H1 (cell line): ENCODE results near the gene ZNF385B. TPM values are rescaled to one million over a fixed set of nuclear protein-coding genes. Genes with fewer than 3 reads are reported as not detected.

Source experiments
- CTCF ChIA-PET: fragments of 300-600 bp; sonication (Branson Sonifier 250); formaldehyde crosslinking; loops from one replicate; lab custom pipeline; 2021; ENCODE audit not compliant: partially characterized antibody; lab: Charles Lee
- POLR2A ChIA-PET: fragments of 300-600 bp; sonication (Branson Sonifier 250); formaldehyde crosslinking; loops from one replicate; lab custom pipeline; 2021; ENCODE audit warnings: inconsistent platforms; ENCODE audit not compliant: partially characterized antibody; lab: Charles Lee
- DNase-seq, 2 experiments: peaks; one replicate each; pipeline versions ENCODE4 v3.0.0 to v3.0.0-alpha.2; 2010 to 2022; ENCODE audit warnings: low spot score in 2 of 2, low read depth in 1 of 2, mixed read lengths in 1 of 2
- FAIRE-seq: peaks from 2 replicates; lab custom pipeline; 2011; peaks lifted over from hg19 to GRCh38; lab: Jason Lieb, UNC
- H2AFZ ChIP-seq: 2 replicates; pipeline ENCODE4 v1.8.1; 2012; ENCODE audit warnings: low read length, inconsistent platforms
- H2AK5ac ChIP-seq: 2 replicates; pipeline ENCODE4 v1.6.1; 2013; ENCODE audit warnings: low read depth, low read length
- H2BK120ac ChIP-seq: replicated peaks from 2 replicates; pipeline ENCODE3; 2013; ENCODE audit warnings: low read depth, low read length, inconsistent platforms
- H2BK12ac ChIP-seq: 2 replicates; pipeline ENCODE4 v1.6.1; 2013; ENCODE audit warnings: low read depth, low read length
- H2BK15ac ChIP-seq: 2 replicates; pipeline ENCODE4 v1.6.1; 2013; ENCODE audit warnings: low read length
- H2BK20ac ChIP-seq: 2 replicates; pipeline ENCODE4 v1.6.1; 2013; ENCODE audit warnings: low read length
- H2BK5ac ChIP-seq: 2 replicates; pipeline ENCODE4 v1.6.1; 2013; ENCODE audit warnings: low read depth, low read length
- H3K14ac ChIP-seq: 2 replicates; pipeline ENCODE4 v1.6.1; 2013; ENCODE audit warnings: inconsistent platforms; ENCODE audit not compliant: insufficient read length
- H3K18ac ChIP-seq: 2 replicates; pipeline ENCODE4 v1.6.1; 2013; ENCODE audit warnings: low read length; ENCODE audit errors: extremely low read depth
- H3K23ac ChIP-seq: 2 replicates; pipeline ENCODE4 v1.6.1; 2013; ENCODE audit warnings: inconsistent platforms; ENCODE audit not compliant: insufficient read length
- H3K23me2 ChIP-seq: 2 replicates; pipeline ENCODE4 v1.6.1; 2013; ENCODE audit warnings: low read depth, low read length
- H3K27ac ChIP-seq: 2 replicates; pipeline ENCODE4 v1.6.1; 2011; ENCODE audit warnings: low read depth, low read length, inconsistent platforms
- H3K27me3 ChIP-seq, 4 experiments: replicated peaks in 1 of 4; 1 replicate in 1 of 4; 2 replicates in 3 of 4; pipeline versions ENCODE4 v1.6.1 to v1.8.1; 2011 to 2013; ENCODE audit warnings: low read length in 3 of 4, mild to moderate bottlenecking in 3 of 4, inconsistent platforms in 2 of 4, mixed read lengths in 2 of 4, moderate library complexity in 1 of 4; ENCODE audit not compliant: control insufficient read depth in 3 of 4, insufficient read depth in 3 of 4; ENCODE audit errors: extremely low read depth in 1 of 4
- H3K36me3 ChIP-seq, 4 experiments: 2 replicates each; pipeline versions ENCODE4 v1.6.1 to v1.8.1; 2011 to 2013; ENCODE audit warnings: mild to moderate bottlenecking in 4 of 4, low read length in 3 of 4, moderate library complexity in 2 of 4, control low read depth in 1 of 4, inconsistent platforms in 1 of 4; ENCODE audit not compliant: insufficient read depth in 4 of 4, control insufficient read depth in 2 of 4
- H3K4ac ChIP-seq: replicated peaks from 2 replicates; pipeline ENCODE3; 2013; ENCODE audit warnings: low read length, low read depth, mixed read lengths, inconsistent platforms; ENCODE audit not compliant: insufficient read length
- H3K4me1 ChIP-seq, 4 experiments: replicated peaks in 1 of 4; 1 replicate in 1 of 4; 2 replicates in 3 of 4; pipeline versions ENCODE4 v1.6.1 to v1.8.1; 2011 to 2013; ENCODE audit warnings: low read length in 3 of 4, inconsistent platforms in 2 of 4, mixed read lengths in 1 of 4; ENCODE audit not compliant: insufficient read depth in 4 of 4, control insufficient read depth in 3 of 4
- H3K4me2 ChIP-seq, 2 experiments: 2 replicates each; pipeline versions ENCODE4 v1.6.1 to v1.8.1; 2011 to 2013; ENCODE audit warnings: low read depth in 2 of 2, low read length in 2 of 2, control low read depth in 1 of 2, inconsistent platforms in 1 of 2, mild to moderate bottlenecking in 1 of 2; ENCODE audit not compliant: insufficient read depth in 1 of 2
- H3K4me3 ChIP-seq, 4 experiments: fragments of 200-600, 300-600 bp in 1 of 4; sonication (generic), shearing (Covaris generic), sonication (Bioruptor Twin) in 1 of 4; 2 replicates each; pipeline versions ENCODE4 v1.5.1 to v1.8.1; 2011 to 2016; ENCODE audit warnings: low read length in 4 of 4, low read depth in 3 of 4, control low read depth in 2 of 4, inconsistent platforms in 2 of 4, mild to moderate bottlenecking in 2 of 4, mixed read lengths in 1 of 4, moderate library complexity in 1 of 4; ENCODE audit not compliant: insufficient read depth in 2 of 4; ENCODE audit errors: extremely low read depth in 1 of 4
- H3K56ac ChIP-seq: replicated peaks from 2 replicates; pipeline ENCODE3; 2013; ENCODE audit warnings: low read depth, mild to moderate bottlenecking, mixed read lengths, low read length, inconsistent platforms; ENCODE audit not compliant: insufficient read length
- H3K79me1 ChIP-seq: 2 replicates; pipeline ENCODE4 v1.6.1; 2013; ENCODE audit warnings: low read depth, low read length, control low read depth
- H3K79me2 ChIP-seq, 2 experiments: 2 replicates each; pipeline versions ENCODE4 v1.6.1 to v1.8.1; 2012 to 2013; ENCODE audit warnings: low read length in 2 of 2, mild to moderate bottlenecking in 2 of 2, inconsistent platforms in 1 of 2; ENCODE audit not compliant: insufficient read depth in 2 of 2, control insufficient read depth in 1 of 2
- H3K9ac ChIP-seq, 4 experiments: replicated peaks in 1 of 4; 1 replicate in 1 of 4; 2 replicates in 3 of 4; pipeline versions ENCODE4 v1.6.1 to v1.8.1; 2011 to 2013; ENCODE audit warnings: low read depth in 3 of 4, low read length in 3 of 4, control low read depth in 2 of 4, mild to moderate bottlenecking in 2 of 4, moderate library complexity in 2 of 4, inconsistent platforms in 1 of 4; ENCODE audit errors: extremely low read depth in 1 of 4
- H3K9me3 ChIP-seq, 2 experiments: 2 replicates each; pipeline versions ENCODE4 v1.6.1 to v1.8.1; 2012 to 2013; ENCODE audit warnings: mild to moderate bottlenecking in 2 of 2, moderate library complexity in 2 of 2, control low read depth in 1 of 2, inconsistent platforms in 1 of 2, low read depth in 1 of 2, low read length in 1 of 2, mixed read lengths in 1 of 2; ENCODE audit not compliant: insufficient read depth in 2 of 2
- H4K20me1 ChIP-seq, 2 experiments: replicated peaks in 1 of 2; 2 replicates each; pipeline versions ENCODE3 to v1.8.1; 2011 to 2013; ENCODE audit warnings: inconsistent platforms in 2 of 2, low read length in 2 of 2, mild to moderate bottlenecking in 1 of 2; ENCODE audit not compliant: insufficient read depth in 2 of 2, control insufficient read depth in 1 of 2
- H4K5ac ChIP-seq: 2 replicates; pipeline ENCODE4 v1.6.1; 2013; ENCODE audit warnings: low read length, low read depth, mixed read lengths, inconsistent platforms; ENCODE audit not compliant: insufficient read length
- H4K8ac ChIP-seq: 2 replicates; pipeline ENCODE4 v1.8.0; 2013; ENCODE audit warnings: mild to moderate bottlenecking, moderate library complexity, low read length, inconsistent platforms; ENCODE audit not compliant: insufficient read depth; ENCODE audit errors: extremely low read depth
- H4K91ac ChIP-seq: replicated peaks from 2 replicates; pipeline ENCODE3; 2013; ENCODE audit warnings: low read length, mixed read lengths, inconsistent platforms; ENCODE audit not compliant: insufficient read length
- ASH2L ChIP-seq: fragments of 200-600, 300-600 bp; sonication (generic); IDR thresholded peaks from one replicate; pipeline ENCODE4 v1.7.1; 2017; ENCODE audit warnings: low read length
- ATF3 ChIP-seq: IDR thresholded peaks from 2 replicates; pipeline ENCODE4 v1.6.1; 2011; ENCODE audit warnings: low read depth, mild to moderate bottlenecking, low read length; ENCODE audit not compliant: insufficient read depth
- CBX8 ChIP-seq: fragments of 300-800, 300-1000 bp; sonication (generic); IDR thresholded peaks from 2 replicates; pipeline ENCODE4 v1.7.1; 2016; ENCODE audit warnings: low read depth, low read length, borderline replicate concordance
- CEBPB ChIP-seq: IDR thresholded peaks from 2 replicates; pipeline ENCODE4 v1.6.1; 2012; ENCODE audit warnings: low read depth, low read length
- EP300 ChIP-seq, 2 experiments: IDR thresholded peaks; 1 replicate in 1 of 2; 2 replicates in 1 of 2; pipeline ENCODE4 v1.6.1; 2011 to 2012; ENCODE audit warnings: low read depth in 2 of 2, low read length in 2 of 2, mild to moderate bottlenecking in 2 of 2, borderline replicate concordance in 1 of 2, inconsistent platforms in 1 of 2, moderate library complexity in 1 of 2
- FOSL1 ChIP-seq: IDR thresholded peaks from 2 replicates; pipeline ENCODE4 v1.6.1; 2011; ENCODE audit warnings: mild to moderate bottlenecking, low read depth, low read length, moderate library complexity; ENCODE audit not compliant: insufficient read depth
- GABPA ChIP-seq: IDR thresholded peaks from 2 replicates; pipeline ENCODE4 v1.6.1; 2011; ENCODE audit warnings: mild to moderate bottlenecking, low read length, moderate library complexity, borderline replicate concordance; ENCODE audit not compliant: insufficient read depth
- KDM5A ChIP-seq: fragments of 200-600 bp; IDR thresholded peaks from 2 replicates; pipeline ENCODE4 v1.7.1; 2012; ENCODE audit warnings: mild to moderate bottlenecking, low read length, inconsistent platforms, mixed read lengths
- NRF1 ChIP-seq: IDR thresholded peaks from 2 replicates; pipeline ENCODE4 v1.6.1; 2011; ENCODE audit warnings: mild to moderate bottlenecking, low read depth, low read length, improper control_type of control experiment
- RNF2 ChIP-seq: fragments of 200-900, 300-1000 bp; sonication (generic); IDR thresholded peaks from 2 replicates; pipeline ENCODE4 v1.7.1; 2016; ENCODE audit warnings: borderline replicate concordance, low read depth, mild to moderate bottlenecking, antibody characterized with exemption, low read length; ENCODE audit not compliant: poor library complexity, severe bottlenecking; ENCODE audit errors: missing control alignments
- SIX5 ChIP-seq: IDR thresholded peaks from 2 replicates; pipeline ENCODE4 v1.6.1; 2011; ENCODE audit warnings: mild to moderate bottlenecking, low read depth, low read length
- SP2 ChIP-seq: IDR thresholded peaks from 2 replicates; pipeline ENCODE4 v1.6.1; 2012; ENCODE audit warnings: mild to moderate bottlenecking, low read length, inconsistent platforms
- SUZ12 ChIP-seq: fragments of 200-600 bp; sonication (generic); IDR thresholded peaks from 2 replicates; pipeline ENCODE4 v1.6.1; 2012; ENCODE audit warnings: mild to moderate bottlenecking, inconsistent platforms, low read length, moderate library complexity, mixed read lengths
- TEAD4 ChIP-seq: IDR thresholded peaks from 2 replicates; pipeline ENCODE4 v1.6.1; 2012; ENCODE audit warnings: low read depth, low read length, inconsistent platforms, mixed read lengths
- WGBS, 2 experiments: shearing (Covaris generic) in 1 of 2; methylation state at CpG; one replicate each; pipeline versions ENCODE4 v1.1.6 to v1.1.7; 2013 to 2015; ENCODE audit warnings: low lambda C conversion rate in 2 of 2, mixed read lengths in 2 of 2, inconsistent platforms in 1 of 2, low coverage in 1 of 2, missing lambda C conversion rate in 1 of 2; ENCODE audit not compliant: insufficient replicate concordance in 2 of 2, insufficient coverage in 1 of 2, insufficient read length in 1 of 2; ENCODE audit errors: extremely low coverage in 1 of 2, missing lambda C conversion rate in 1 of 2; 5-methylcytosine and 5-hydroxymethylcytosine counted together
- polyA plus RNA-seq, 7 experiments: library from polyadenylated mRNA; depleted of rRNA in 3 of 7; stranded (reverse) in 5 of 7; unstranded in 2 of 7; fragments of >200 nt in 5 of 7; fragments of 200-250 nt in 2 of 7; gene quantifications; 1 replicate in 5 of 7; 2 replicates in 1 of 7; 4 replicates in 1 of 7; pipeline versions ENCODE4 v1.2.1 to v1.2.3, GENCODE V29; 2011 to 2013; ENCODE audit warnings: missing spikeins in 2 of 7, mixed read lengths in 2 of 7
- total RNA-seq: library from RNA; stranded (reverse); fragmentation: NEBNext Ultra II Directional; extraction: Animal tissue kit (Norgen Biotek cat#: 25700); gene quantifications from 2 replicates; pipeline ENCODE4 v1.2.1, GENCODE V29; 2021

ZNF385B gene
- total and polyA plus RNA-seq, 2 of the 8 experiments (the other 6 are each of a cell fraction or from before 2014, with no cell fraction given) = 1.1 to 3.7 TPM

DNA sequence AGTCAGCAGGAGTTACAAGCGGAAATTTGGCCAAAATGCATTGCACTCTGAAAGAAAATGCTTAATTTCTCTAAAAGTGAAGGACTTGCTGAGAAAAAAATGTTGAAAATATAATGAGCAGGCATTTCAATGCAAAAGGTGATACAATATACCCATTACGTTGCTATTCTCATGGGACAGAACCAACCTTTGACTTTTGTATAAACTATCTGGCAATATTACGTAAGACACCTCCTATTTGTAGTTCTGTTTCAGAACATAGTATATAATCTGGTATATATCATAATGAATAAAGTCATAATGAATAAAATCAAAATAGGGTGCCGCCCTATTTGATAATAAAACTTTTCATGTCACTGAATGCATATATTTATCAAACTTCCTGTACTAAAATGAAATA lies 310.6 kb downstream of the ZNF385B start:
- Histone ChIP-seq H3K9ac (no peak overlapping the region), H4K8ac (no peak overlapping the region), H4K20me1 (no peaks in the 10 kb centered on the region), H3K23ac (no peak overlapping the region), H3K23me2 (no peaks in the 10 kb centered on the region), H2AK5ac (no peak overlapping the region), H3K4me2 (peak overlapping the region in 1 of 2 experiments; percentile 9; a peak in 1 of 4 replicates), H3K4me1 (peaks cover 2 to 10% (median 6%) of the 10 kb centered on the region in 4 experiments; a peak in 4 of 7 replicates), H3K27me3 (no peaks in the 10 kb centered on the region), H3K4ac (no peak overlapping the region), H2AFZ (no peak overlapping the region), H3K14ac (no peak overlapping the region), H3K27ac (no peak overlapping the region), H3K79me2 (no peaks in the 10 kb centered on the region), H3K9me3 (no peaks in the 10 kb centered on the region), H2BK15ac (no peak overlapping the region), H2BK120ac (no peak overlapping the region), H4K91ac (no peak overlapping the region), H2BK12ac (no peak overlapping the region), H3K79me1 (no peaks in the 10 kb centered on the region), H4K5ac (no peak overlapping the region), H3K18ac (no peak overlapping the region), H3K56ac (no peak overlapping the region), H2BK20ac (no peak overlapping the region), H3K4me3 (peak overlapping the region in 1 of 4 experiments; percentile 10; a peak in 1 of 8 replicates), H3K36me3 (no peaks in the 10 kb centered on the region), H2BK5ac (no peak overlapping the region)
- DNase-seq = no peak
- CTCF ChIA-PET = no interaction called here
- WGBS, 2 experiments = 61% methylated on average over 4 of the region's 4 CpGs; no CpG with 5 or more reads in 1 of the 2 experiments
- no peak for FAIRE-seq
- POLR2A ChIA-PET = no interaction called here
- no peak for TF ChIP-seq GABPA
- TF ChIP-seq ATF3 = no peak
- no peak for TF ChIP-seq CEBPB
- TF ChIP-seq NRF1 = no peak
- no peak for TF ChIP-seq SUZ12
- no peak for TF ChIP-seq RNF2
- no peak for TF ChIP-seq TEAD4
- TF ChIP-seq SP2 = no peak
- no peak for TF ChIP-seq KDM5A
- no peak for TF ChIP-seq FOSL1
- no peak for TF ChIP-seq EP300 (IDR thresholded peaks at IDR 0.05; ENCODE audit: borderline replicate concordance in 1 of 2, low read depth in 2 of 2, low read length in 2 of 2)
- no peak for TF ChIP-seq ASH2L
- TF ChIP-seq SIX5 = no peak
- TF ChIP-seq CBX8 = no peak
